ENCODE measurements around the gene PXDN. TPM values are rescaled to one million over a fixed set of nuclear protein-coding genes. Genes with fewer than 3 reads are reported as not detected.
A peak's percentile ranks its signal among the peaks of the same experiment; 100 is the strongest.

Gene PXDN
- total RNA-seq, 1 experiment from 2014 or later, result 96.1 TPM

DNA sequence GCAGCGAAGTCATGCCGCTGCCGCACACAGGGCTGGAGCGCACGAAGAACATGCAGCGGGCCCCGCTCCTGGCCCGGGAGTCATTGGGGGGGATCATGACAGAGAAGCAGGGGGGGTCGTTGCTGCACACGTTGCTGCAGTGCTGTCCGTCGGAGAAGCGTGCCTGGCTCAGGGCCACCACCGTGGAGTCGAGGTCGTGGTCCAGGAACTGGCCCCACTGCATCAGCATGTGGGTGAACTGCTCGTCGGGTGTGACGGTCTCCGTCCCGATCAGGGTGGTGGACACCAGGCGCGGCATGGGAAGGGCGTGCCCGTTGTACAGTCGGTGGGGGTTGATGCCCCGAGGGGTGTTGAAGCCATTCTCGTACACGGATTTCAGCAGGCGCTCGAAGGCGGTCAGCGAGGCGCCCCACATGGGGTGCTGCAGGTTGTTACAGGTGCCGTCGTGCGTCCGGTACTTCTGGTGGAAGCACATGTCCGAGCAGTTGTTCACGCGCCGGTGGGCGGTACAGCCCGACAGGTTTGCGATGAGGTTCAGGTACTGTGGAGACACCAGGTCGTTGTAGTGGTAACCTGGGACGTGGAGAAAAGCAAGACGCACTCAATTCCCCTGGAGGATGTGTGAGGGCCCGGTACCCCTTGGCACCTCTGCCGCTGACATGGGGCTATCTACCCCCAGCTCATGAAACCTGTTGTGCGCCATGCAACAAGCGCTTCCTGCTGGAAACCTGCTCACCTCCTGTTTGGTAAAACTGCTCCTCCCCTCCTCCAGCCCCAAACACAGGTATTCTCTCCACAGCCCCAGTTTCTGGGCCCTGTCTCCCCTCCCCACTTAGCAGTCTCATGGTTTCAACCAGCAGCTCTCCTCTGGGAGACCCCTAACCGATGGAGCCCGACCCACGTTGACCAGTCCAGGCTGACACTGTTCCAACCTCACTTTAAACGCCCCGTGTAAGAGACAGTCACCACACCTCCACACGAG is 94.9 kb downstream of the PXDN start:
- TF ChIP-seq, protein P1, sequence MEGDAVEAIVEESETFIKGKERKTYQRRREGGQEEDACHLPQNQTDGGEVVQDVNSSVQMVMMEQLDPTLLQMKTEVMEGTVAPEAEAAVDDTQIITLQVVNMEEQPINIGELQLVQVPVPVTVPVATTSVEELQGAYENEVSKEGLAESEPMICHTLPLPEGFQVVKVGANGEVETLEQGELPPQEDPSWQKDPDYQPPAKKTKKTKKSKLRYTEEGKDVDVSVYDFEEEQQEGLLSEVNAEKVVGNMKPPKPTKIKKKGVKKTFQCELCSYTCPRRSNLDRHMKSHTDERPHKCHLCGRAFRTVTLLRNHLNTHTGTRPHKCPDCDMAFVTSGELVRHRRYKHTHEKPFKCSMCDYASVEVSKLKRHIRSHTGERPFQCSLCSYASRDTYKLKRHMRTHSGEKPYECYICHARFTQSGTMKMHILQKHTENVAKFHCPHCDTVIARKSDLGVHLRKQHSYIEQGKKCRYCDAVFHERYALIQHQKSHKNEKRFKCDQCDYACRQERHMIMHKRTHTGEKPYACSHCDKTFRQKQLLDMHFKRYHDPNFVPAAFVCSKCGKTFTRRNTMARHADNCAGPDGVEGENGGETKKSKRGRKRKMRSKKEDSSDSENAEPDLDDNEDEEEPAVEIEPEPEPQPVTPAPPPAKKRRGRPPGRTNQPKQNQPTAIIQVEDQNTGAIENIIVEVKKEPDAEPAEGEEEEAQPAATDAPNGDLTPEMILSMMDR (IDR thresholded peaks at IDR 0.05; ENCODE audit: unreplicated experiment), result no peak
- Mint-ChIP-seq H3K9me3 (ENCODE audit: unreplicated experiment) (no peaks in the 10 kb centered on the region), H3K27me3 (ENCODE audit: insufficient read depth, unreplicated experiment) (no peaks in the 10 kb centered on the region), H3K27ac (ENCODE audit: low read depth, unreplicated experiment) (no peak overlapping the region), H3K36me3 (ENCODE audit: insufficient read depth, unreplicated experiment) (peaks cover 75% of the 10 kb centered on the region), H3K4me3 (ENCODE audit: unreplicated experiment) (no peak overlapping the region), H3K4me1 (ENCODE audit: insufficient read depth, unreplicated experiment) (peaks cover 13% of the 10 kb centered on the region)
- POLR2A ChIA-PET, result interaction anchor here (0.6 kb wide), 1 partner anchor 24 kb away, joined by 3 read pairs; no protein-coding TSS in a partner anchor
- intact Hi-C loops (cut with micrococcal nuclease), result no loop called here
- CTCF ChIA-PET, result no interaction called here
- DNase-seq (ENCODE audit: unreplicated experiment), result no peak
- BruUV-seq (replicated peaks), result TSS peak; percentile 42

DNA sequence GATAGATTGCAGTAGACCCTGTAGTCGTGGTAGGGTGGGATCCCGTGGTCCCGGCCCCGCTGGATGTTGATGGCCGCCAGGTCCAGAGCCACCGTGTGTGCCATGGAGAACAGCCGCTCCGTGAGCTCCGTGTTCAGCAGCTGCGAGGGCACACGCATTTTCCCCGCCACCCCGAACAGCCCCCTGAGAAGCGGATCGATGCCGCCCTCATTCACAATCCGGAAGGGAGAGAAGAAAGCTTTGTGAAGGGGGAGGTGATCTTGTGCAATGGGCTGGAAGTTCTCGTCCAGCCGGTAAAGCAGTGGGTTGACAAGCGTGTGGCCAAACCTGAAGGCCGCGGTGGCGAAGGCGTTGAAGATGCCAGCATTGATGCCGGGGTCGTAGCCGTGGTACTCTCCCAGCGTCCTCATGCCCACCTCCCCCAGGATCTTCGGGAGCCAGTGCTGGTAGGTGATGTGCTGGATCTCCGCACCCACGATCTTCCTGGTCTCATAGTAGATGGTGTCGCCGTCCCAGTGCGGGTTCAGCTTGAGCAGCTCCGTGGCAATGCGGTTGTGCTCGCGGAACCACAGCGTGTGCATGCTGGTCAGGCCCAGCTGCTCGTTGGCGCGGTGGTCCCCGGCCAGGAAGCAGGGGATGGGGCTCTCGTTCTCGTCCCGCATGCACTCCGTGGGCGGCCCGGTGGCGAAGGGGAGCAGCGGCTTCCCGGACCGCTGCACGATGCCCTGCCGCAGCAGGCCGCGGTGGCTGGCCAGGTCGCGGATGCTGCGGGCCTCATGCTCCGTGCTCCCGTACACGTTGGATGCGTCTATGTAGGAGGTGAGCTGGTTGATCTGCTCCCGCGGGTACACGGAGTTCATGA is 95.8 kb downstream of the PXDN start:
- CTCF ChIA-PET, result interaction anchor here (0.6 to 1.4 kb wide), 2 partner anchors 23 to 97 kb away, joined by 3 read pairs; no protein-coding TSS in a partner anchor
- TF ChIP-seq, protein P1 (IDR thresholded peaks at IDR 0.05; ENCODE audit: unreplicated experiment), result no peak
- no peaks in the 10 kb centered on the region for H3K9me3 Mint-ChIP-seq (ENCODE audit: unreplicated experiment)
- POLR2A ChIA-PET, result no interaction called here
- H3K36me3 Mint-ChIP-seq (ENCODE audit: insufficient read depth, unreplicated experiment), result peaks cover 79% of the 10 kb centered on the region
- no peaks in the 10 kb centered on the region for H3K27me3 Mint-ChIP-seq (ENCODE audit: insufficient read depth, unreplicated experiment)
- no TSS peak for BruUV-seq (replicated peaks)
- intact Hi-C loops (cut with micrococcal nuclease), result no loop called here
- no peak for DNase-seq (ENCODE audit: unreplicated experiment)
- H3K4me1 Mint-ChIP-seq (ENCODE audit: insufficient read depth, unreplicated experiment), result peaks cover 9% of the 10 kb centered on the region
- H3K4me3 Mint-ChIP-seq (ENCODE audit: unreplicated experiment), result no peak overlapping the region
- no peak overlapping the region for H3K27ac Mint-ChIP-seq (ENCODE audit: low read depth, unreplicated experiment)

DNA sequence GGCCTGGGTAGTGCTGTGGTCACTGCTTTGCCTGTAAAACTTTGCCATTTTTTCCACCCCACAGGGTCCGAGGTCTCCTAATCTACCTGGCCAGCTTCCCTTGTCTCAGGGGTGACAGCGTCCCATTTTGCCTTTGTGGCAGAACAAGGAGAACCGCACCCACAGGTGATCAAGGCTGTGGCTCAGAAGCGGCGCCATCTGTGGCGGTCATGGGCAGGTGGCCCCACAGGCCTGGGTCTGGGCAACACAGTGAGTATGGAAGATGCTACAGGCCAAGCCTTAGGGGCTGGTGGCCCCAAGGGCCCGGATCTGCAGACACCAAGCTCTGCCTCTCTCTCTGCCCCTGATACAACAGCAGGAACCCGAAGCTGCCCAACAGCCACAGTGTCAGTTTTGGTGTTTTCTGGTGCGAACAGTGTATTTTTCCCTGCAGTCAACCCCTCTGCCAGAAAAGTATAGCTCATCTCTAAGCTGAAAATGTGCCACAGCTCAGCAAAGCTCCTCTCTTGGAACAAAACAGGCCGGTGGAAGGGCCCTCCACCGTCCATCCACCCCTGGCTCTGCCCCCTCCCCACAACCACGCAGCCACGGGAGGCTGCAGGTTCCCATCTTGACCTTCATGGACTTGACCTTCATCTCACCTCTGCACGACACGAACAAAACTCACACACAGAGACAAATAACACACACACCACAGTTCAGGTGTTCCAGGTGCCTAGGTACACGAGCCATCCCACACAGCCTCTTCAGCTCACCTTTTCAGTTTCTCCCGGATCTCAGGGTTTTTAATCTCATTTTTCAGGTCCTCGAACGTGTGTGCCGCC is 96.7 kb downstream of the PXDN start:
- Mint-ChIP-seq H3K9me3 (ENCODE audit: unreplicated experiment) (no peaks in the 10 kb centered on the region), H3K27me3 (ENCODE audit: insufficient read depth, unreplicated experiment) (no peaks in the 10 kb centered on the region), H3K4me1 (ENCODE audit: insufficient read depth, unreplicated experiment) (peaks cover under 1% of the 10 kb centered on the region), H3K27ac (ENCODE audit: low read depth, unreplicated experiment) (no peak overlapping the region), H3K4me3 (ENCODE audit: unreplicated experiment) (no peak overlapping the region), H3K36me3 (ENCODE audit: insufficient read depth, unreplicated experiment) (peaks cover 81% of the 10 kb centered on the region)
- intact Hi-C loops (cut with micrococcal nuclease), result no loop called here
- TF ChIP-seq, protein P1 (IDR thresholded peaks at IDR 0.05; ENCODE audit: unreplicated experiment), result no peak
- BruUV-seq (replicated peaks), result no TSS peak
- ChIA-PET POLR2A (interaction anchor here (0.7 kb wide), 1 partner anchor 53 kb away, joined by 3 read pairs; no protein-coding TSS in a partner anchor), CTCF (interaction anchor here (0.6 to 1.4 kb wide), 3 partner anchors 24 to 106 kb away, joined by 3 read pairs; no protein-coding TSS in a partner anchor)
- no peak for DNase-seq (ENCODE audit: unreplicated experiment)
